ENCODE measurements around the gene ATP6V1G2.

GRCh38 chr6:31585491-31585890 lies 39.1 kb upstream of the ATP6V1G2 start:
- no peak for TF ChIP-seq CTCF (IDR thresholded peaks at IDR 0.05)
- no peak for TF ChIP-seq EP300 (IDR thresholded peaks at IDR 0.05)

All from tibial nerve (tissue), 4 donors.